EH (cell line): ENCODE results near the gene BCHE.

Source experiments
- DNase-seq: peaks from one replicate; pipeline ENCODE4 v3.0.0-alpha.2; 2015; ENCODE audit warnings: low read depth

Gene BCHE

GRCh38 chr3:165749821-165750220 lies 87.4 kb downstream of the BCHE start:
- no peak for DNase-seq

GRCh38 chr3:165749241-165749640 lies 88.0 kb downstream of the BCHE start:
- no peak for DNase-seq

- DNase-seq, result no peak
Observed at GRCh38 chr3:165748094-165748493, 89.1 kb downstream of the BCHE start.

- no peak for DNase-seq
Observed at GRCh38 chr3:165746874-165747273, 90.3 kb downstream of the BCHE start.

GRCh38 chr3:165744025-165744424 lies 93.2 kb downstream of the BCHE start:
- no peak for DNase-seq

GRCh38 chr3:165742351-165742750 lies 94.9 kb downstream of the BCHE start:
- no peak for DNase-seq

GRCh38 chr3:165729756-165730155 lies 107.5 kb downstream of the BCHE start:
- DNase-seq, result no peak

- no peak for DNase-seq
Observed at GRCh38 chr3:165728924-165729323, 108.3 kb downstream of the BCHE start.

- DNase-seq, result no peak
Observed at GRCh38 chr3:165725296-165725695, 111.9 kb downstream of the BCHE start.
